HEK293T (cell line): Measurements from ENCODE around the gene TRIM56.
"Not testable (repeated sequence)": the region's sequence is repeated elsewhere in the genome, so short reads cannot be mapped to it uniquely, and the experiment has no call there.

Experiments
- CTCF ChIA-PET: fragments of 350-600 bp; formaldehyde crosslinking; extraction: SDS; loops from one replicate; lab custom pipeline; 2021; ENCODE audit warnings: antibody characterized with exemption, inconsistent platforms; lab: Yijun Ruan, JAX
- POLR2A ChIA-PET: fragments of 350-600 bp; formaldehyde crosslinking; extraction: SDS; loops from one replicate; lab custom pipeline; 2020; ENCODE audit warnings: antibody characterized with exemption, inconsistent platforms; lab: Yijun Ruan, JAX
- DNase-seq: peaks from one replicate; pipeline ENCODE4 v3.0.0; 2012; ENCODE audit warnings: mixed read lengths; ENCODE audit errors: extremely low spot score
- ARNT ChIP-seq: fragments of 450-650 bp; IDR thresholded peaks from 2 replicates; pipeline ENCODE4 v1.6.1; 2017; ENCODE audit warnings: mild to moderate bottlenecking
- BHLHE40 ChIP-seq: fragments of 450-650 bp; IDR thresholded peaks from 2 replicates; pipeline ENCODE4 v1.6.1; 2016; ENCODE audit warnings: mild to moderate bottlenecking, moderate library complexity, borderline replicate concordance
- CTBP1 ChIP-seq: fragments of 450-650 bp; IDR thresholded peaks from 2 replicates; pipeline ENCODE4 v1.6.1; 2016; ENCODE audit warnings: borderline replicate concordance
- ELF4 ChIP-seq: fragments of 450-650 bp; IDR thresholded peaks from 2 replicates; pipeline ENCODE4 v1.6.1; 2017; ENCODE audit warnings: antibody characterized with exemption
- FOXA1 ChIP-seq: fragments of 450-650 bp; IDR thresholded peaks from 2 replicates; pipeline ENCODE4 v1.6.1; 2016; ENCODE audit warnings: mild to moderate bottlenecking
- FOXK2 ChIP-seq: fragments of 450-650 bp; IDR thresholded peaks from 2 replicates; pipeline ENCODE4 v1.6.1; 2016; ENCODE audit warnings: mild to moderate bottlenecking
- FOXM1 ChIP-seq: fragments of 450-650 bp; IDR thresholded peaks from 2 replicates; pipeline ENCODE4 v1.6.1; 2017; ENCODE audit warnings: mild to moderate bottlenecking, borderline replicate concordance
- HDGF ChIP-seq: fragments of 450-650 bp; IDR thresholded peaks from 2 replicates; pipeline ENCODE4 v1.6.1; 2017; ENCODE audit warnings: antibody characterized with exemption, borderline replicate concordance
- L3MBTL2 ChIP-seq: fragments of 450-650 bp; conservative IDR thresholded peaks from 2 replicates; pipeline ENCODE4 v1.6.1; 2016; ENCODE audit warnings: mild to moderate bottlenecking
- LEF1 ChIP-seq: fragments of 450-650 bp; IDR thresholded peaks from 2 replicates; pipeline ENCODE4 v1.6.1; 2017; ENCODE audit warnings: mild to moderate bottlenecking, borderline replicate concordance
- NFRKB ChIP-seq: fragments of 450-650 bp; IDR thresholded peaks from 2 replicates; pipeline ENCODE4 v1.6.1; 2016; ENCODE audit warnings: mild to moderate bottlenecking, moderate library complexity
- SP1 ChIP-seq: fragments of 450-650 bp; IDR thresholded peaks from 2 replicates; pipeline ENCODE4 v1.6.1; 2017
- SUZ12 ChIP-seq: fragments of 450-650 bp; IDR thresholded peaks from 2 replicates; pipeline ENCODE4 v1.6.1; 2016; ENCODE audit warnings: mild to moderate bottlenecking
- TARDBP ChIP-seq: fragments of 450-650 bp; IDR thresholded peaks from 2 replicates; pipeline ENCODE4 v1.6.1; 2016
- ZNF384 ChIP-seq: fragments of 450-650 bp; IDR thresholded peaks from 2 replicates; pipeline ENCODE4 v1.6.1; 2016
- TF ChIP-seq, protein P1 (sequence below): fragments of 450-650 bp; IDR thresholded peaks from 2 replicates; pipeline ENCODE4 v1.6.1; 2016

TRIM56 gene

GRCh38 chr7:101112233-101112632 is 27.0 kb downstream of the TRIM56 start:
- no peak for DNase-seq
- CTCF ChIA-PET, result no interaction called here
- POLR2A ChIA-PET, result no interaction called here
- TF ChIP-seq NFRKB (no peak), ARNT (no peak), HDGF (no peak), SP1 (no peak), CTBP1 (no peak), LEF1 (no peak), ELF4 (no peak), TARDBP (no peak), FOXM1 (no peak), BHLHE40 (no peak), FOXK2 (no peak), SUZ12 (no peak), ZNF384 (no peak), L3MBTL2 (no peak), FOXA1 (no peak)
- TF ChIP-seq, protein P1, sequence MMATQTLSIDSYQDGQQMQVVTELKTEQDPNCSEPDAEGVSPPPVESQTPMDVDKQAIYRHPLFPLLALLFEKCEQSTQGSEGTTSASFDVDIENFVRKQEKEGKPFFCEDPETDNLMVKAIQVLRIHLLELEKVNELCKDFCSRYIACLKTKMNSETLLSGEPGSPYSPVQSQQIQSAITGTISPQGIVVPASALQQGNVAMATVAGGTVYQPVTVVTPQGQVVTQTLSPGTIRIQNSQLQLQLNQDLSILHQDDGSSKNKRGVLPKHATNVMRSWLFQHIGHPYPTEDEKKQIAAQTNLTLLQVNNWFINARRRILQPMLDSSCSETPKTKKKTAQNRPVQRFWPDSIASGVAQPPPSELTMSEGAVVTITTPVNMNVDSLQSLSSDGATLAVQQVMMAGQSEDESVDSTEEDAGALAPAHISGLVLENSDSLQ, result no peak

GRCh38 chr7:101113140-101113539 is 27.9 kb downstream of the TRIM56 start:
- POLR2A ChIA-PET, DNase-seq, CTCF ChIA-PET: not testable (repeated sequence)

GRCh38 chr7:101113836-101114235 is 28.6 kb downstream of the TRIM56 start:
- POLR2A ChIA-PET, result no interaction called here
- TF ChIP-seq ELF4, result no peak
- TF ChIP-seq HDGF, result no peak
- no peak for TF ChIP-seq SUZ12
- TF ChIP-seq ZNF384, result no peak
- TF ChIP-seq, protein P1, result no peak
- CTCF ChIA-PET, result no interaction called here
- no peak for DNase-seq

DNA sequence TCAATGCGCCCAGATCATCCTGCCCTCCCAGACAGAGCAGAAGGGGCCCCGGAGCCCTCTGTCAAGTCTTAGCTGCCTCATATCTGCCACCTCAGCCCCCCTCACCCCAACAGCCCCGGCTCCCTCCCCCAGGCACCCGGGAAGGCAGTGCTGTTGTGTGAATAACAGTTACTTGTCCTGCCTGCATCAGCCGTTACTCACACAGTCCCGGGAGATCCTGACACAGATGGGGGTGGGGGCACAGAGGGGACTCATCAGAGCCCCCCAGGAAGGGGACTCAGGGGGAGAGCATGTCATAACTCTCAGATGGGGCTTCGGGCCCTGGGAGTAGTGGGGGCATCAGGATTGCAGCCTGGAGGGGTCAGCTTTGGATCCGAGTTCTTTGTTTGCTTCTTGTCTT is 29.2 kb downstream of the TRIM56 start:
- DNase-seq, result no peak
- CTCF ChIA-PET, result no interaction called here
- no peak for TF ChIP-seq LEF1
- POLR2A ChIA-PET, result no interaction called here

- ChIA-PET CTCF (no interaction called here), POLR2A (no interaction called here)
- DNase-seq, result no peak
- no peak for TF ChIP-seq HDGF
- TF ChIP-seq BHLHE40, result no peak
- TF ChIP-seq SP1, result no peak
- no peak for TF ChIP-seq FOXM1
- no peak for TF ChIP-seq ARNT
- TF ChIP-seq FOXK2, result no peak
- no peak for TF ChIP-seq ZNF384
- TF ChIP-seq NFRKB, result no peak
- no peak for TF ChIP-seq SUZ12
- no peak for TF ChIP-seq LEF1
- TF ChIP-seq FOXA1, result no peak
- TF ChIP-seq, protein P1, result no peak
Measured at GRCh38 chr7:101115215-101115614, 29.9 kb downstream of the TRIM56 start.

GRCh38 chr7:101116898-101117297 is 31.6 kb downstream of the TRIM56 start:
- no peak for DNase-seq
- TF ChIP-seq L3MBTL2, result no peak
- TF ChIP-seq ELF4, result no peak
- TF ChIP-seq FOXM1, result no peak
- TF ChIP-seq ZNF384, result no peak
- TF ChIP-seq ARNT, result no peak
- no peak for TF ChIP-seq FOXA1
- no peak for TF ChIP-seq SUZ12
- TF ChIP-seq, protein P1, result no peak
- no peak for TF ChIP-seq TARDBP
- no peak for TF ChIP-seq SP1
- TF ChIP-seq LEF1, result no peak
- no peak for TF ChIP-seq BHLHE40
- ChIA-PET POLR2A (no interaction called here), CTCF (interaction anchor here (0.9 kb wide), 1 partner anchor 39 kb away, joined by 3 read pairs; no protein-coding TSS in a partner anchor)

DNA sequence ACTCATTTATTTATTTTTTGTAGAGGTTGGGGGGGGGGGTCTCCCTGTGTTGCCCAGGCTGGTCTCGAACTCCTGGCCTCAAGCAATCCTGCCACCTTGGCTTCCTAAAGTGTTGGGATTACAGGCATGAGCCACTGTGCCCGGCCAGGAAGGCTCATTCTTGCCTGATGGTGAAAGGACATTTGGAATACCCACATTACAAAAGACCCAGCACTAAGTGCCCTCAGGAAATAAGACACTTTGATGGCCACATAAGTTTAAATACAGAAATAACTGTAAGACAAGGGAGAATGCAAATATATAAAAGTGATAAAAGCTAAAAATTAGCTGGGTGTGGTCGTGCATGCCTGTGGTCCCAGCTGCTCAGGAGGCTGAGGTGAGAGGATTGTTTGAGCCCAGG is 33.6 kb downstream of the TRIM56 start:
- TF ChIP-seq FOXA1, result no peak
- no peak for TF ChIP-seq SP1
- TF ChIP-seq ELF4, result no peak
- no peak for TF ChIP-seq SUZ12
- no peak for TF ChIP-seq FOXK2
- TF ChIP-seq LEF1, result no peak
- no peak for TF ChIP-seq HDGF
- TF ChIP-seq BHLHE40, result no peak
- TF ChIP-seq ZNF384, result no peak
- TF ChIP-seq, protein P1, result no peak
- no peak for TF ChIP-seq TARDBP
- no peak for TF ChIP-seq ARNT
- ChIA-PET POLR2A (no interaction called here), CTCF (no interaction called here)
- DNase-seq, result no peak
